ENCODE results near the gene EPB41L2.

GRCh38 chr6:131062241-131063027, 611 bp downstream of the EPB41L2 start:
- TF ChIP-seq POLR2A (IDR thresholded peaks at IDR 0.05) (no peak), POLR2AphosphoS5 (IDR thresholded peaks at IDR 0.05) (no peak)

Measured in spleen (tissue), 3 donors.